LHCN-M2 (cell line): ENCODE data around the gene OSCP1. TPM values are rescaled to one million over a fixed set of nuclear protein-coding genes. Genes with fewer than 3 reads are reported as not detected.

Experiments used
- DNase-seq: peaks from one replicate; pipeline ENCODE4 v3.0.0-alpha.2; 2012; ENCODE audit warnings: low read depth
- total RNA-seq: library from RNA; depleted of rRNA; stranded (reverse); fragments of >200 nt; gene quantifications from 2 replicates; pipeline ENCODE4 v1.2.3, GENCODE V29; 2014; rRNA removed

OSCP1 gene
- total RNA-seq, 1 experiment from 2014 or later, result 7.1 TPM

GRCh38 chr1:36383240-36383639 lies 67.0 kb downstream of the OSCP1 start:
- DNase-seq, result no peak

GRCh38 chr1:36382669-36383068 lies 67.6 kb downstream of the OSCP1 start:
- no peak for DNase-seq

GRCh38 chr1:36382231-36382630 lies 68.0 kb downstream of the OSCP1 start:
- no peak for DNase-seq

GRCh38 chr1:36381405-36381804 lies 68.8 kb downstream of the OSCP1 start:
- no peak for DNase-seq

GRCh38 chr1:36380782-36381181 lies 69.5 kb downstream of the OSCP1 start:
- no peak for DNase-seq

GRCh38 chr1:36380143-36380619 lies 70.1 kb downstream of the OSCP1 start:
- no peak for DNase-seq

- no peak for DNase-seq
Observed at GRCh38 chr1:36377791-36378492, 72.3 kb downstream of the OSCP1 start.

- DNase-seq, result peak; percentile 5
Observed at GRCh38 chr1:36372617-36373016, 77.6 kb downstream of the OSCP1 start.

- DNase-seq, result peak; percentile 66
Observed at GRCh38 chr1:36369061-36369861, 81.0 kb downstream of the OSCP1 start.

Other genes starting within 250 kb of the OSCP1 start
- 71.0 and 87.7 TPM in 2 replicates for gene THRAP3, start 226.0 kb downstream of the OSCP1 start, total RNA-seq
- gene SH3D21, start 144.1 kb downstream of the OSCP1 start, total RNA-seq, result 2.6 and 3.3 TPM in 2 replicates
- 72.8 and 88.1 TPM in 2 replicates for gene EVA1B, start 126.8 kb downstream of the OSCP1 start, total RNA-seq
- gene STK40, start 64.5 kb downstream of the OSCP1 start, total RNA-seq, result 13.7 and 16.2 TPM in 2 replicates
- gene LSM10, start 52.5 kb downstream of the OSCP1 start, total RNA-seq, result 7.3 and 11.6 TPM in 2 replicates
- 78.9 and 80.3 TPM in 2 replicates for gene MRPS15, start 13.9 kb upstream of the OSCP1 start, total RNA-seq
- gene CSF3R, start 32.5 kb upstream of the OSCP1 start, total RNA-seq, result not detected in 2 replicates